HL-60 (cell line): ENCODE data around the gene FNDC1.

Experiments used
- DNase-seq, 2 experiments: peaks; one replicate each; pipeline ENCODE4 v3.0.0-alpha.2; 2010 to 2020; ENCODE audit warnings: low read depth in 1 of 2, low spot score in 1 of 2
- H3K27ac ChIP-seq: fragments of 250-450 bp; sonication (Bioruptor Pico); replicated peaks from 2 replicates; pipeline ENCODE4 v1.5.1; 2020; ENCODE audit warnings: mild to moderate bottlenecking, moderate library complexity
- H3K27me3 ChIP-seq: fragments of 250-450 bp; sonication (Bioruptor Pico); 2 replicates; pipeline ENCODE4 v1.5.1; 2021; ENCODE audit warnings: mild to moderate bottlenecking, moderate library complexity; ENCODE audit not compliant: insufficient read depth, poor library complexity, severe bottlenecking
- H3K4me3 ChIP-seq: replicated peaks from 2 replicates; pipeline ENCODE4 v1.5.1; 2011; ENCODE audit warnings: mild to moderate bottlenecking, control low read depth, low read length; ENCODE audit not compliant: insufficient read depth
- CTCF ChIP-seq: IDR thresholded peaks from one replicate; pipeline ENCODE4 v1.5.1; 2011; ENCODE audit warnings: low read length, control low read depth, inconsistent platforms; ENCODE audit not compliant: insufficient read depth
- GABPA ChIP-seq: IDR thresholded peaks from 2 replicates; pipeline ENCODE4 v1.6.1; 2012; ENCODE audit warnings: low read depth
- POLR2AphosphoS5 ChIP-seq: IDR thresholded peaks from 2 replicates; pipeline ENCODE4 v1.6.1; 2012; ENCODE audit warnings: low read depth
- REST ChIP-seq: IDR thresholded peaks from 2 replicates; pipeline ENCODE4 v1.6.1; 2012; ENCODE audit warnings: low read depth; ENCODE audit not compliant: insufficient replicate concordance
- SPI1 ChIP-seq: IDR thresholded peaks from 2 replicates; pipeline ENCODE4 v1.6.1; 2012; ENCODE audit warnings: low read depth, mild to moderate bottlenecking, borderline replicate concordance

FNDC1 gene

GRCh38 chr6:159317430-159317829 is 148.2 kb downstream of the FNDC1 start:
- Histone ChIP-seq H3K27me3 (no peaks in the 10 kb centered on the region), H3K27ac (no peak overlapping the region), H3K4me3 (no peak overlapping the region)
- DNase-seq = no peak
- no peak for TF ChIP-seq REST
- no peak for TF ChIP-seq GABPA
- no peak for TF ChIP-seq POLR2AphosphoS5

GRCh38 chr6:159321267-159321666 is 152.1 kb downstream of the FNDC1 start:
- no peak overlapping the region for H3K27ac ChIP-seq
- no peaks in the 10 kb centered on the region for H3K27me3 ChIP-seq
- no peak overlapping the region for H3K4me3 ChIP-seq
- DNase-seq = no peak
- no peak for TF ChIP-seq REST
- no peak for TF ChIP-seq GABPA
- TF ChIP-seq CTCF = no peak
- TF ChIP-seq POLR2AphosphoS5 = no peak
- TF ChIP-seq SPI1 = no peak
